H9 (cell line): ENCODE measurements around the gene FNDC3A. TPM values are rescaled to one million over a fixed set of nuclear protein-coding genes. Genes with fewer than 3 reads are reported as not detected.

ENCODE experiments used
- DNase-seq: peaks from one replicate; pipeline ENCODE4 v3.0.0-alpha.2; 2017
- H2AFZ ChIP-seq: one replicate; pipeline ENCODE4 v1.6.1; 2013; ENCODE audit warnings: mild to moderate bottlenecking, low read length, control low read depth, moderate library complexity
- H2AK5ac ChIP-seq: 2 replicates; pipeline ENCODE4 v1.6.1; 2013; ENCODE audit warnings: low read length, control low read depth, mixed read lengths; ENCODE audit not compliant: insufficient read length
- H2BK120ac ChIP-seq: one replicate; pipeline ENCODE4 v1.6.1; 2013; ENCODE audit warnings: low read depth, mild to moderate bottlenecking, low read length, control low read depth, inconsistent platforms; ENCODE audit not compliant: poor library complexity, severe bottlenecking
- H2BK12ac ChIP-seq: 2 replicates; pipeline ENCODE4 v1.6.1; 2013; ENCODE audit warnings: low read length, control low read depth, mixed read lengths, low read depth; ENCODE audit not compliant: insufficient read length
- H2BK15ac ChIP-seq: 2 replicates; pipeline ENCODE4 v1.6.1; 2013; ENCODE audit warnings: low read depth, low read length, control low read depth
- H2BK20ac ChIP-seq: one replicate; pipeline ENCODE4 v1.6.1; 2013; ENCODE audit warnings: low read depth, mild to moderate bottlenecking, low read length, control low read depth, inconsistent platforms; ENCODE audit not compliant: poor library complexity, severe bottlenecking
- H2BK5ac ChIP-seq: 2 replicates; pipeline ENCODE4 v1.6.1; 2013; ENCODE audit warnings: low read length, control low read depth, mixed read lengths; ENCODE audit not compliant: insufficient read length
- H3K14ac ChIP-seq: 2 replicates; pipeline ENCODE4 v1.6.1; 2013; ENCODE audit warnings: low read length, control low read depth; ENCODE audit not compliant: insufficient read depth
- H3K18ac ChIP-seq: 2 replicates; pipeline ENCODE4 v1.6.1; 2013; ENCODE audit warnings: low read depth, mild to moderate bottlenecking, mixed read lengths, low read length, control low read depth; ENCODE audit not compliant: insufficient read length
- H3K23ac ChIP-seq: 2 replicates; pipeline ENCODE4 v1.6.1; 2013; ENCODE audit warnings: low read length, control low read depth, mixed read lengths, low read depth; ENCODE audit not compliant: insufficient read length
- H3K23me2 ChIP-seq: 2 replicates; pipeline ENCODE4 v1.6.1; 2013; ENCODE audit warnings: low read depth, mild to moderate bottlenecking, mixed read lengths, low read length, control low read depth; ENCODE audit not compliant: insufficient read length, poor library complexity, severe bottlenecking
- H3K27ac ChIP-seq: 2 replicates; pipeline ENCODE4 v1.5.1; 2013; ENCODE audit warnings: low read length, control low read depth, mixed read lengths, low read depth; ENCODE audit not compliant: insufficient read length
- H3K27me3 ChIP-seq: 2 replicates; pipeline ENCODE4 v1.6.1; 2013; ENCODE audit warnings: low read length, control low read depth, inconsistent platforms; ENCODE audit not compliant: insufficient read depth
- H3K4ac ChIP-seq: 2 replicates; pipeline ENCODE4 v1.6.1; 2013; ENCODE audit warnings: low read depth, mild to moderate bottlenecking, control low read depth, inconsistent platforms, low read length, moderate library complexity
- H3K4me1 ChIP-seq: 2 replicates; pipeline ENCODE4 v1.6.1; 2013; ENCODE audit warnings: low read length, control low read depth, inconsistent platforms; ENCODE audit not compliant: insufficient read depth
- H3K4me2 ChIP-seq: 2 replicates; pipeline ENCODE4 v1.6.1; 2013; ENCODE audit warnings: low read length, control low read depth, mixed read lengths; ENCODE audit not compliant: insufficient read length, insufficient read depth
- H3K56ac ChIP-seq: 2 replicates; pipeline ENCODE4 v1.6.1; 2013; ENCODE audit warnings: low read depth, mild to moderate bottlenecking, mixed read lengths, low read length, control low read depth; ENCODE audit not compliant: insufficient read length
- H3K79me1 ChIP-seq: 2 replicates; pipeline ENCODE4 v1.6.1; 2013; ENCODE audit warnings: low read depth, mild to moderate bottlenecking, moderate library complexity, low read length, control low read depth, inconsistent platforms; ENCODE audit not compliant: insufficient read depth, poor library complexity, severe bottlenecking
- H3K79me2 ChIP-seq: 2 replicates; pipeline ENCODE4 v1.6.1; 2013; ENCODE audit warnings: low read length, control low read depth, inconsistent platforms; ENCODE audit not compliant: insufficient read depth
- H3K9ac ChIP-seq: 2 replicates; pipeline ENCODE4 v1.6.1; 2013; ENCODE audit warnings: low read length, control low read depth, mixed read lengths; ENCODE audit not compliant: insufficient read length; ENCODE audit errors: extremely low read depth
- H3K9me3 ChIP-seq: one replicate; pipeline ENCODE4 v1.6.1; 2013; ENCODE audit warnings: low read depth, low read length, inconsistent platforms; ENCODE audit not compliant: control insufficient read depth
- H3T11ph ChIP-seq: one replicate; pipeline ENCODE4 v1.6.1; 2013; ENCODE audit warnings: mild to moderate bottlenecking, low read length, control low read depth, inconsistent platforms
- H4K20me1 ChIP-seq: one replicate; pipeline ENCODE4 v1.6.1; 2013; ENCODE audit not compliant: control insufficient read depth, insufficient read length, insufficient read depth
- H4K5ac ChIP-seq: 2 replicates; pipeline ENCODE4 v1.6.1; 2013; ENCODE audit warnings: low read depth, mild to moderate bottlenecking, mixed read lengths, low read length, control low read depth; ENCODE audit not compliant: insufficient read length
- H4K8ac ChIP-seq: replicated peaks from 2 replicates; pipeline ENCODE4 v1.6.1; 2013; ENCODE audit warnings: low read length, control low read depth, mixed read lengths, low read depth; ENCODE audit not compliant: insufficient read length
- H4K91ac ChIP-seq: 2 replicates; pipeline ENCODE4 v1.6.1; 2013; ENCODE audit warnings: low read depth, mild to moderate bottlenecking, moderate library complexity, mixed read lengths, low read length, control low read depth; ENCODE audit not compliant: insufficient read length
- H3K27ac Mint-ChIP-seq, 3 experiments: 2 replicates in 2 of 3; 3 replicates in 1 of 3; pipeline ENCODE4 v1.8.0; 2020 to 2021; ENCODE audit warnings: mixed read lengths in 3 of 3, mild to moderate bottlenecking in 1 of 3, moderate library complexity in 1 of 3
- H3K27me3 Mint-ChIP-seq: 2 replicates; pipeline ENCODE4 v1.8.0; 2021; ENCODE audit warnings: low read depth, mild to moderate bottlenecking, moderate library complexity, mixed read lengths
- H3K36me3 Mint-ChIP-seq, 3 experiments: 2 replicates in 2 of 3; 3 replicates in 1 of 3; pipeline ENCODE4 v1.8.0; 2020 to 2021; ENCODE audit warnings: low read depth in 3 of 3, mixed read lengths in 3 of 3; ENCODE audit not compliant: insufficient read depth in 1 of 3
- H3K4me1 Mint-ChIP-seq, 2 experiments: 2 replicates each; pipeline ENCODE4 v1.8.0; 2020; ENCODE audit warnings: mixed read lengths in 2 of 2
- H3K4me3 Mint-ChIP-seq, 2 experiments: 2 replicates in 1 of 2; 3 replicates in 1 of 2; pipeline ENCODE4 v1.8.0; 2020 to 2021; ENCODE audit warnings: mild to moderate bottlenecking in 2 of 2, mixed read lengths in 2 of 2, moderate library complexity in 1 of 2
- H3K9me3 Mint-ChIP-seq, 2 experiments: 2 replicates in 1 of 2; 3 replicates in 1 of 2; pipeline ENCODE4 v1.8.0; 2020; ENCODE audit warnings: mild to moderate bottlenecking in 2 of 2, mixed read lengths in 2 of 2, moderate library complexity in 1 of 2
- total RNA-seq: library from RNA; stranded (reverse); gene quantifications from 2 replicates; pipeline ENCODE4 v1.2.1, GENCODE V29; 2021
- TF ChIP-seq, protein P1 (sequence below): fragments of 200-600 bp; sonication (generic); conservative IDR thresholded peaks from 3 replicates; pipeline ENCODE4 v1.8.0; 2021; ENCODE audit warnings: antibody characterized with exemption, mild to moderate bottlenecking

The FNDC3A gene
- total RNA-seq, 1 experiment from 2014 or later, result 27.4 TPM

GRCh38 chr13:49245101-49245500, 269.4 kb downstream of the FNDC3A start:
- H3K36me3 Mint-ChIP-seq, result no peaks in the 10 kb centered on the region
- no peaks in the 10 kb centered on the region; the same call in 1 of the 2 replicates for H3K27me3 Mint-ChIP-seq
- Histone ChIP-seq H3K56ac (no peak overlapping the region), H3K9me3 (no peaks in the 10 kb centered on the region), H3K27me3 (no peaks in the 10 kb centered on the region), H2BK15ac (no peak overlapping the region), H2BK120ac (no peak overlapping the region), H4K5ac (no peak overlapping the region), H2AFZ (no peak overlapping the region), H3K27ac (no peak overlapping the region), H3K79me2 (no peaks in the 10 kb centered on the region), H2BK20ac (no peak overlapping the region), H3K23ac (no peak overlapping the region), H2BK5ac (no peak overlapping the region), H4K91ac (no peak overlapping the region), H3K23me2 (peaks cover 9% of the 10 kb centered on the region), H4K20me1 (no peaks in the 10 kb centered on the region), H3K4me2 (no peak overlapping the region), H2BK12ac (no peak overlapping the region), H2AK5ac (no peak overlapping the region), H3K4me1 (no peaks in the 10 kb centered on the region), H4K8ac (no peak overlapping the region), H3T11ph (no peak overlapping the region), H3K79me1 (no peaks in the 10 kb centered on the region), H3K14ac (no peak overlapping the region), H3K4ac (no peak overlapping the region), H3K9ac (no peak overlapping the region), H3K18ac (no peak overlapping the region)
- no peaks in the 10 kb centered on the region; a peak in 1 of 5 replicates for H3K9me3 Mint-ChIP-seq
- H3K27ac Mint-ChIP-seq, result no peak overlapping the region
- no peak overlapping the region for H3K4me3 Mint-ChIP-seq
- peaks cover 13 to 14% of the 10 kb centered on the region in 2 experiments for H3K4me1 Mint-ChIP-seq
- TF ChIP-seq, protein P1, sequence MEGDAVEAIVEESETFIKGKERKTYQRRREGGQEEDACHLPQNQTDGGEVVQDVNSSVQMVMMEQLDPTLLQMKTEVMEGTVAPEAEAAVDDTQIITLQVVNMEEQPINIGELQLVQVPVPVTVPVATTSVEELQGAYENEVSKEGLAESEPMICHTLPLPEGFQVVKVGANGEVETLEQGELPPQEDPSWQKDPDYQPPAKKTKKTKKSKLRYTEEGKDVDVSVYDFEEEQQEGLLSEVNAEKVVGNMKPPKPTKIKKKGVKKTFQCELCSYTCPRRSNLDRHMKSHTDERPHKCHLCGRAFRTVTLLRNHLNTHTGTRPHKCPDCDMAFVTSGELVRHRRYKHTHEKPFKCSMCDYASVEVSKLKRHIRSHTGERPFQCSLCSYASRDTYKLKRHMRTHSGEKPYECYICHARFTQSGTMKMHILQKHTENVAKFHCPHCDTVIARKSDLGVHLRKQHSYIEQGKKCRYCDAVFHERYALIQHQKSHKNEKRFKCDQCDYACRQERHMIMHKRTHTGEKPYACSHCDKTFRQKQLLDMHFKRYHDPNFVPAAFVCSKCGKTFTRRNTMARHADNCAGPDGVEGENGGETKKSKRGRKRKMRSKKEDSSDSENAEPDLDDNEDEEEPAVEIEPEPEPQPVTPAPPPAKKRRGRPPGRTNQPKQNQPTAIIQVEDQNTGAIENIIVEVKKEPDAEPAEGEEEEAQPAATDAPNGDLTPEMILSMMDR, result no peak
- no peak for DNase-seq
